GM19099 (cell line): ENCODE data around the gene IQSEC3.

Experiments used
- POLR2A ChIP-seq: IDR thresholded peaks from 3 replicates; pipeline ENCODE4 v1.6.1; 2011; ENCODE audit warnings: low read depth; ENCODE audit not compliant: insufficient read length; ENCODE audit errors: extremely low read depth

IQSEC3 gene

GRCh38 chr12:148676-149416 lies 82.3 kb downstream of the IQSEC3 start:
- no peak for TF ChIP-seq POLR2A

- no peak for TF ChIP-seq POLR2A
Observed at GRCh38 chr12:151579-151978, 85.0 kb downstream of the IQSEC3 start.

GRCh38 chr12:152440-152839 lies 85.9 kb downstream of the IQSEC3 start:
- no peak for TF ChIP-seq POLR2A

- TF ChIP-seq POLR2A, result no peak
Observed at GRCh38 chr12:153080-153746, 86.6 kb downstream of the IQSEC3 start.

GRCh38 chr12:154058-154457 lies 87.5 kb downstream of the IQSEC3 start:
- no peak for TF ChIP-seq POLR2A

- TF ChIP-seq POLR2A, result no peak
Observed at GRCh38 chr12:155006-155405, 88.4 kb downstream of the IQSEC3 start.

GRCh38 chr12:155646-156045 lies 89.1 kb downstream of the IQSEC3 start:
- TF ChIP-seq POLR2A, result no peak

GRCh38 chr12:156945-157344 lies 90.4 kb downstream of the IQSEC3 start:
- no peak for TF ChIP-seq POLR2A

GRCh38 chr12:157644-158043 lies 91.1 kb downstream of the IQSEC3 start:
- TF ChIP-seq POLR2A, result no peak

- TF ChIP-seq POLR2A, result no peak
Observed at GRCh38 chr12:159156-159782, 92.7 kb downstream of the IQSEC3 start.

- TF ChIP-seq POLR2A, result no peak
Observed at GRCh38 chr12:160858-161257, 94.3 kb downstream of the IQSEC3 start.

- TF ChIP-seq POLR2A, result no peak
Observed at GRCh38 chr12:161823-162222, 95.3 kb downstream of the IQSEC3 start.

GRCh38 chr12:162467-163307 lies 96.1 kb downstream of the IQSEC3 start:
- no peak for TF ChIP-seq POLR2A

GRCh38 chr12:163406-163986 lies 96.9 kb downstream of the IQSEC3 start:
- no peak for TF ChIP-seq POLR2A

GRCh38 chr12:164207-164606 lies 97.6 kb downstream of the IQSEC3 start:
- TF ChIP-seq POLR2A, result no peak

- TF ChIP-seq POLR2A, result no peak
Observed at GRCh38 chr12:165862-166368, 99.3 kb downstream of the IQSEC3 start.
